ENCODE results near the gene GLTP.
"Not testable (repeated sequence)": the region's sequence is repeated elsewhere in the genome, so short reads cannot be mapped to it uniquely, and the experiment has no call there.

Gene GLTP

GRCh38 chr12:109876406-109876805, 3.9 kb downstream of the GLTP start:
- no peak for DNase-seq

- DNase-seq: no peak
Measured at GRCh38 chr12:109875572-109876131, 4.7 kb downstream of the GLTP start.

- no peak for DNase-seq
Measured at GRCh38 chr12:109873653-109874052, 6.7 kb downstream of the GLTP start.

GRCh38 chr12:109871668-109872314, 8.6 kb downstream of the GLTP start:
- DNase-seq: no peak

- no peak for DNase-seq
Measured at GRCh38 chr12:109870648-109871047, 9.7 kb downstream of the GLTP start.

- DNase-seq: no peak
Measured at GRCh38 chr12:109868182-109869051, 11.9 kb downstream of the GLTP start.

- DNase-seq: no peak
Measured at GRCh38 chr12:109864916-109865315, 15.4 kb downstream of the GLTP start.

- no peak for DNase-seq
Measured at GRCh38 chr12:109863847-109864712, 16.3 kb downstream of the GLTP start.

GRCh38 chr12:109862491-109862890, 17.9 kb downstream of the GLTP start:
- DNase-seq: not testable (repeated sequence)

- DNase-seq: no peak
Measured at GRCh38 chr12:109861689-109862314, 18.5 kb downstream of the GLTP start.

GRCh38 chr12:109860977-109861376, 19.4 kb downstream of the GLTP start:
- no peak for DNase-seq

- no peak for DNase-seq
Measured at GRCh38 chr12:109858764-109859163, 21.6 kb downstream of the GLTP start.

- no peak for DNase-seq
Measured at GRCh38 chr12:109857715-109858114, 22.6 kb downstream of the GLTP start.

GRCh38 chr12:109855377-109855776, 25.0 kb downstream of the GLTP start:
- DNase-seq: no peak

- DNase-seq: not testable (repeated sequence)
Measured at GRCh38 chr12:109850518-109850917, 29.8 kb downstream of the GLTP start.

GRCh38 chr12:109847142-109847735, 33.1 kb downstream of the GLTP start:
- DNase-seq: no peak

- no peak for DNase-seq
Measured at GRCh38 chr12:109845824-109846205, 34.5 kb downstream of the GLTP start.

GRCh38 chr12:109844983-109845823, 35.1 kb downstream of the GLTP start:
- DNase-seq: peak; percentile 91

GRCh38 chr12:109844091-109844490, 36.2 kb downstream of the GLTP start:
- no peak for DNase-seq

GRCh38 chr12:109842021-109842420, 38.3 kb downstream of the GLTP start:
- DNase-seq: no peak

GRCh38 chr12:109841356-109841755, 39.0 kb downstream of the GLTP start:
- DNase-seq: no peak
